BE2C (cell line): ENCODE results near the gene SPTBN2.

Experiments used
- DNase-seq: peaks from one replicate; pipeline ENCODE4 v3.0.0-alpha.2; 2020
- H3K27me3 ChIP-seq: fragments of 250-450 bp; sonication (Bioruptor Pico); 2 replicates; pipeline ENCODE4 v1.5.1; 2020; ENCODE audit warnings: mild to moderate bottlenecking
- H3K36me3 ChIP-seq: fragments of 250-450 bp; sonication (Bioruptor Pico); 2 replicates; pipeline ENCODE4 v1.5.1; 2020; ENCODE audit warnings: mild to moderate bottlenecking
- H3K4me1 ChIP-seq: fragments of 250-450 bp; sonication (Bioruptor Pico); 2 replicates; pipeline ENCODE4 v1.5.1; 2020
- H3K4me3 ChIP-seq: 2 replicates; pipeline ENCODE4 v1.5.1; 2011; ENCODE audit warnings: low read depth, low read length
- H3K9me3 ChIP-seq: fragments of 250-450 bp; sonication (Bioruptor Pico); 2 replicates; pipeline ENCODE4 v1.5.1; 2020
- TF ChIP-seq, protein P1 (sequence below): IDR thresholded peaks from 2 replicates; pipeline ENCODE4 v1.5.1; 2012; ENCODE audit warnings: mild to moderate bottlenecking, low read depth, low read length

Gene SPTBN2

DNA sequence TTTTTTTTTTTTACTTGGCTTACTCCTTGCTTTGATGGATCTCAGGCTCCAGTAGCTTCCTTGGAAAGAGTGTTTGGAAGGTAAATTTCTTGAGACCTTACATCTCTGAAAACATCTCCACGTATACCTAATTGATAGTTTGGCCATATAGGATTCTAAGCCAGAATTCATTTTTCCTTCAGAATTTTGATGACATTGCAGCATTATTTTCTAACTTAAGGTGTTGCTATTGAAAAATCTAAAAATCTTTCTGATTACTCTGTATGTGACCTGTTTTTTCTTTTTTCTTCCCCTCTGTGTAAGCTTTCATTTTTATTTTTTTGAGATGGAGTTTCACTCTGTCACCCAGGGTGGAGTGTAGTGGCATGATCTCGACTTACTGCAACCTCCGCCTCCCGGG lies 23.1 kb upstream of the SPTBN2 start:
- no peaks in the 10 kb centered on the region for H3K9me3 ChIP-seq
- H3K27me3 ChIP-seq = no peaks in the 10 kb centered on the region
- DNase-seq = no peak
- H3K4me1 ChIP-seq = peaks cover 4% of the 10 kb centered on the region; the same call in 1 of the 2 replicates
- H3K36me3 ChIP-seq = no peaks in the 10 kb centered on the region
- no peak overlapping the region for H3K4me3 ChIP-seq
- TF ChIP-seq, protein P1, sequence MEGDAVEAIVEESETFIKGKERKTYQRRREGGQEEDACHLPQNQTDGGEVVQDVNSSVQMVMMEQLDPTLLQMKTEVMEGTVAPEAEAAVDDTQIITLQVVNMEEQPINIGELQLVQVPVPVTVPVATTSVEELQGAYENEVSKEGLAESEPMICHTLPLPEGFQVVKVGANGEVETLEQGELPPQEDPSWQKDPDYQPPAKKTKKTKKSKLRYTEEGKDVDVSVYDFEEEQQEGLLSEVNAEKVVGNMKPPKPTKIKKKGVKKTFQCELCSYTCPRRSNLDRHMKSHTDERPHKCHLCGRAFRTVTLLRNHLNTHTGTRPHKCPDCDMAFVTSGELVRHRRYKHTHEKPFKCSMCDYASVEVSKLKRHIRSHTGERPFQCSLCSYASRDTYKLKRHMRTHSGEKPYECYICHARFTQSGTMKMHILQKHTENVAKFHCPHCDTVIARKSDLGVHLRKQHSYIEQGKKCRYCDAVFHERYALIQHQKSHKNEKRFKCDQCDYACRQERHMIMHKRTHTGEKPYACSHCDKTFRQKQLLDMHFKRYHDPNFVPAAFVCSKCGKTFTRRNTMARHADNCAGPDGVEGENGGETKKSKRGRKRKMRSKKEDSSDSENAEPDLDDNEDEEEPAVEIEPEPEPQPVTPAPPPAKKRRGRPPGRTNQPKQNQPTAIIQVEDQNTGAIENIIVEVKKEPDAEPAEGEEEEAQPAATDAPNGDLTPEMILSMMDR = no peak

DNA sequence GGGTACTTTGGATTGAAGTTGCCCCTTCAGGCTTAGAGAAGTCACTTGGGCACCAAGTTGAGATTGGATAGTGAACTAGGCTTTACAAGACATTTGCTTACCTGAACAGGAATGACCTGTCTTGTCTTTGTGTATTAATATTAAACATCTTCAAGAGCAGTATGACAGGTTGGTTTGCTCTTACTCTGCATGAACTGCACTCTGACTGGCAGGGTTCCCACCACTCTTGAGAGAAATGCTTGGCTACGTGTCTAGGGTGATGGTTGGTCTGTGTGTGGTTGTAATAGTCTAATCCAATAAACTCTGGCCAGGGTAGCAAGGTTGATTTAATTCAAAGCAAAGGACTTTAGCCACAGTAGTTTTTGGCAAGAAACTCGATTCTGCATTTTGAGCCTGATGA lies 20.1 kb upstream of the SPTBN2 start:
- H3K36me3 ChIP-seq = no peaks in the 10 kb centered on the region
- H3K4me3 ChIP-seq = no peak overlapping the region
- no peaks in the 10 kb centered on the region for H3K27me3 ChIP-seq
- TF ChIP-seq, protein P1 = no peak
- DNase-seq = no peak
- H3K9me3 ChIP-seq = no peaks in the 10 kb centered on the region
- H3K4me1 ChIP-seq = peaks cover 4% of the 10 kb centered on the region; the same call in 1 of the 2 replicates

DNA sequence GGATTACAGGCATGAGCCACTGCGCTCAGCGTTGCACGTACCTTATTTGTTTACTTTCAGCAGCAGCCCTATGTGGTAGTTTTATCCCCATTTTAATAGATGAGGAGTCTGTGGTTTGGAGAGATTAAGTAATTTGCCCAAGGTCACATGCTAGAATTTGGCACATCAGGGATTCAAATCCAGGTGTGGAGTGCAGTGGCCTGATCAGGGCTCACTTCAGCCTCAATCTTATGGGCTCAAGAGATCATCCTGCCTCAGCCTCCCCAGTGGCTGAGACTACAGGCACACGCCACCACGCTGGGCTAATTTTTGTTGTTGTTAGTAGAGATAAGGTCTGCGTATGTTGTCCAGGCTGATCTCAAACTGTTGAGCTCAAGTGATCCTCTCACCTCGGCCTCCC lies 18.5 kb upstream of the SPTBN2 start:
- DNase-seq = no peak
- Histone ChIP-seq H3K36me3 (no peaks in the 10 kb centered on the region), H3K9me3 (no peaks in the 10 kb centered on the region), H3K4me1 (peaks cover 4% of the 10 kb centered on the region; the same call in 1 of the 2 replicates), H3K27me3 (no peaks in the 10 kb centered on the region), H3K4me3 (no peak overlapping the region)
- TF ChIP-seq, protein P1 = no peak

DNA sequence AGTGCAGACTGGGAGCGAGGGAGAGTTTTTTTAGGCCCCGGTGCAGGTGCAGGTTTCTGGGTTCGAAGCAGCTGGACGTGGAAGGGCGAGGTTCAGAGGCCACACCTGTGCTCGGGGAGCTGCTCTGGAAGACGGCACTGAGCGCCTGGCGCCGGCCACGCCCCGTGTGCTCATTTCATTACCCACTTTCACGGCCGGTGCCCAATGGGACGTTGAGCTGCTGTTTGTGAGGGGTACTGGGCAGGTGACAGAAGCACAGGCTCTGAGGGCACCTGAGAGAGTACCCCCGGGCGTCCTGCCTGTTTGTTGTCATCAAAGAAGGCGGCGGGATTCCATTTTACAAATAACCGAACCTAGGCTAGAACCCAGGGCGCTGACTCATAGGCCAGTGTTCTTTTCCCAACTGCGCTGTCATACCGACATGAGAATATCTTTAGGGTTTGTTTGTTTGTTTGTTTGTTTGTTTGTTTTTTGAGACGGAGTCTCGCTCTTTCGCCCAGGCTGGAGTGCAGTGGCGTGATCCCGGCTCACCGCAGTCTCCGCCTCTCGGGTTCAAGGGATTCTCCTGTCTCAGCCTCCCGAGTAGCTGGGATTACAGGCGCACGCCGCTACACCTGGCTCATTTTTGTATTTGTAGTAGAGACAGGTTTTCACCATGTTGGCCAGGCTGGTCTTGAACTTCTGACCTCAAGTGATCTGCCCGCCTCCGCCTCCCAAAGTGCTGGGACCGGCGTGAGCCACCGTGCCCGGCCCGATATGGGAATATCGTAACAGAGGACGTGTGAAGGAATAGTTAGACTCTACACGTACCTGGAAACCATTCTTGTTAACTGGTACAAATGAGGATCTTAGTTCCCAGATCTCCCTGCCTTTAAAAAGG lies 16.6 kb upstream of the SPTBN2 start:
- H3K4me1 ChIP-seq = peaks cover 4% of the 10 kb centered on the region; the same call in 1 of the 2 replicates
- no peak for DNase-seq
- no peaks in the 10 kb centered on the region for H3K27me3 ChIP-seq
- peak overlapping the region; percentile 86 for H3K4me3 ChIP-seq
- TF ChIP-seq, protein P1 = no peak
- no peaks in the 10 kb centered on the region for H3K9me3 ChIP-seq
- no peaks in the 10 kb centered on the region for H3K36me3 ChIP-seq

DNA sequence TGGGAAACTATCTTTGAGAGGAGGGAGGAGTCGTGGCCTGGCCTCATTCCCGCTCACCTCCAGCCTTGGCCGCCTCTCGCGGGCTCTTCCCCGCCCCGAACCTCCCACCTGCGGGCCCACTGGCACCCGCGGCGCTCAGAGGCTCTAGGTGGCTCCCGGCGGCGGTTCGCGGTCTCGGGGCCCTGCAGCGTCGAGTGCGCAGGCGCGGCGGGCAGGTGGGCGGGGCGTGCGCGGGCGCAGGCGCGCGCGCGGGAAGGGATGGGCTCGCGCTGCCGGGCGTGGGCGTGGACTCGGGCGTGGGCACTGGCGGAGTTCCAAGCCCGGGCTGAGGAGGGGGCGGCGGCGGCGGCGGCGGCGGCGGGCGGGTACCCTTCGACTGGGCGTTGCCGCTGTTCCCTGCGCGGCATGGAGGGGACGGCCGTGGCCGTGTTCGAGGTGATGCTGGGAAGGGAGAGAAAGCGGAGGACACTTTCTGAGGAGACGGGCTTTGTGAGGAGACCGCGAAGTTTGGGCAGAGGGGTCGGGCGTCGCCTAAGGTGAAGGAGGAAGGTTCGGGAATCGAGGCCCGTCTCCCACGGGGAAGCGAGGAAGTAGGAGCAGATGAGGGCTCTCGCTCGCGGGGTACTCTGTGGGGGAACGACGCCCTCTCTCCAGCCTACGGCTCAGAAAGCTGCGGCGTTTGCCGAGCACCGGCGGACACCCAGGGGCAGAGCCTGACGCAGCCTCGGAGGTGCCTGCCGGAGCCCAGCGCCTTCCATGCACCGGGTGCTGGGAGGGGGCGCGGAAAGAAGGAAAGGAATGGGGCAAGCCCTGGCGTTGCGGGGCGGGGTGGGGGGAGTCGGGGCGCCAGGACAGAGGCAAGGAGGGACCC lies 15.7 kb upstream of the SPTBN2 start:
- Histone ChIP-seq H3K36me3 (no peaks in the 10 kb centered on the region), H3K27me3 (no peaks in the 10 kb centered on the region), H3K9me3 (no peaks in the 10 kb centered on the region), H3K4me3 (peak overlapping the region; percentile 86), H3K4me1 (peaks cover 4% of the 10 kb centered on the region; the same call in 1 of the 2 replicates)
- TF ChIP-seq, protein P1 = no peak
- peak; percentile 88 for DNase-seq
